EH (cell line): ENCODE measurements around the gene HBM.
A peak's percentile ranks its signal among the peaks of the same experiment; 100 is the strongest.
"Not testable (repeated sequence)": the region's sequence is repeated elsewhere in the genome, so short reads cannot be mapped to it uniquely, and the experiment has no call there.

ENCODE experiments used
- DNase-seq: peaks from one replicate; pipeline ENCODE4 v3.0.0-alpha.2; 2015; ENCODE audit warnings: low read depth

Gene HBM

GRCh38 chr16:146646-147045 is 19.1 kb upstream of the HBM start:
- DNase-seq, result no peak

- DNase-seq, result peak; percentile 89
These were observed 16.6 kb upstream of the HBM start for GRCh38 chr16:149024-149660.

- no peak for DNase-seq
These were observed 13.3 kb upstream of the HBM start, which contains the start of gene HBZ for GRCh38 chr16:152141-153128. Gene HBZ (plus strand): TSS chr16:152644. CDS start chr16:152910, 266 bp downstream.

- not testable (repeated sequence) for DNase-seq
These were observed 12.7 kb upstream of the HBM start for GRCh38 chr16:153129-153521.

- not testable (repeated sequence) for DNase-seq
These were observed 12.1 kb upstream of the HBM start for GRCh38 chr16:153550-154216.

GRCh38 chr16:154217-155030 is 11.4 kb upstream of the HBM start:
- DNase-seq, result peak; percentile 25

GRCh38 chr16:155031-155398 is 10.8 kb upstream of the HBM start:
- DNase-seq, result no peak

GRCh38 chr16:159136-159849 is 6.5 kb upstream of the HBM start:
- no peak for DNase-seq

- not testable (repeated sequence) for DNase-seq
These were observed 5.5 kb upstream of the HBM start for GRCh38 chr16:160242-160641.

GRCh38 chr16:160691-161190 is 5.0 kb upstream of the HBM start:
- DNase-seq, result no peak

GRCh38 chr16:162271-162991 is 3.3 kb upstream of the HBM start:
- DNase-seq, result no peak

- DNase-seq, result not testable (repeated sequence)
These were observed 2.6 kb upstream of the HBM start for GRCh38 chr16:163139-163538.

- DNase-seq, result not testable (repeated sequence)
These were observed 2.1 kb upstream of the HBM start for GRCh38 chr16:163696-164095.

GRCh38 chr16:164134-164823 is 1.5 kb upstream of the HBM start:
- not testable (repeated sequence) for DNase-seq

GRCh38 chr16:164827-165538 is 795 bp upstream of the HBM start:
- no peak for DNase-seq

GRCh38 chr16:166375-167121 is 770 bp downstream of the HBM start:
- no peak for DNase-seq

- no peak for DNase-seq
These were observed 1.4 kb downstream of the HBM start for GRCh38 chr16:167122-167690.

GRCh38 chr16:168424-168823 is 2.6 kb downstream of the HBM start:
- no peak for DNase-seq
